Psoas muscle (tissue), 8 donors: ENCODE measurements around the gene ZNF343. TPM values are rescaled to one million over a fixed set of nuclear protein-coding genes. Genes with fewer than 3 reads are reported as not detected.

Experiments used
- ATAC-seq, 4 donors: fragments of 200-7000 bp; cut with Tn5 transposase; one replicate each; pipeline ENCODE4 v1.9.1; 2020; ENCODE audit warnings: moderate library complexity in 3 of 4, mild to moderate bottlenecking in 2 of 4
- DNase-seq, 2 donors: peaks; one replicate each; pipeline ENCODE4 v3.0.0-alpha.2; 2020
- H3K27ac ChIP-seq: fragments of 200-600 bp; one replicate; pipeline ENCODE4 v1.8.0; 2022
- H3K27me3 ChIP-seq, 3 donors: fragments of 200-600 bp in 1 of 3; one replicate each; pipeline versions ENCODE4 v1.6.1 to v1.8.0; 2013 to 2022; ENCODE audit warnings: low read length in 2 of 3, mild to moderate bottlenecking in 2 of 3, moderate library complexity in 1 of 3; ENCODE audit not compliant: insufficient read depth in 3 of 3
- H3K36me3 ChIP-seq, 2 donors: fragments of 200-600 bp in 1 of 2; one replicate each; pipeline versions ENCODE4 v1.6.1 to v1.8.0; 2013 to 2022; ENCODE audit warnings: low read depth in 1 of 2, mild to moderate bottlenecking in 1 of 2, moderate library complexity in 1 of 2; ENCODE audit not compliant: insufficient read depth in 1 of 2
- H3K4me1 ChIP-seq: fragments of 200-600 bp; one replicate; pipeline ENCODE4 v1.8.0; 2022
- H3K4me3 ChIP-seq: fragments of 200-600 bp; one replicate; pipeline ENCODE4 v1.8.0; 2022; ENCODE audit warnings: mild to moderate bottlenecking
- H3K9me3 ChIP-seq: fragments of 200-600 bp; one replicate; pipeline ENCODE4 v1.8.0; 2022
- CTCF ChIP-seq: fragments of 200-600 bp; IDR thresholded peaks from one replicate; pipeline ENCODE4 v1.8.0; 2022; ENCODE audit warnings: antibody characterized with exemption
- WGBS, 3 donors: extraction: QIAGEN DNeasy Blood & Tissue Kit; methylation state at CpG; one replicate each; pipeline versions ENCODE4 v1.1.6 to v1.1.7; 2013; 5-methylcytosine and 5-hydroxymethylcytosine counted together
- intact Hi-C, 2 donors: fragments of 100-400 bp; cut with DNase I; formaldehyde crosslinking; loops; one replicate each; pipeline versions ENCODE4 v1.11.0 to v1.14.2; 2022
- polyA plus RNA-seq, 3 donors: library from polyadenylated mRNA; stranded (reverse); fragments of 200-250 nt; gene quantifications; one replicate each; pipeline ENCODE4 v1.2.3, GENCODE V29; 2013
- total RNA-seq, 4 donors: library from RNA; stranded (reverse); fragmentation: NEBNext Ultra II Directional in 2 of 4; extraction: Animal tissue kit (Norgen Biotek cat#: 25700) in 2 of 4; gene quantifications; one replicate each; pipeline versions ENCODE4 v1.2.1 to v1.2.4, GENCODE V29; 2021 to 2023
- donor health status: healthy with polysubstance abuse.
- donor health status: DM: no; HTN: no; CAD: no; lungs with moderate emphysema.
- donor health status: Bipolar disorder and iron deficiency.
- donor health status: healthy.
- donor health status: DM: yes; HTN: yes; CAD: no.
- donor health status: DM: no; HTN: no; CAD: no.
- donor health status: DM: no; HTN: no; CAD: no.
- donor health status: DM: yes; HTN: yes; CAD: no.

ZNF343 gene
- total and polyA plus RNA-seq, 7 donors, result 6.4 to 15.3 (median 10.0) TPM

- ATAC-seq (no peak), DNase-seq (no peak)
- Histone ChIP-seq H3K27me3 (no peaks in the 10 kb centered on the region), H3K9me3 (no peaks in the 10 kb centered on the region), H3K27ac (no peak overlapping the region), H3K4me3 (no peak overlapping the region), H3K4me1 (peaks cover 9% of the 10 kb centered on the region), H3K36me3 (peaks cover 44 to 94% of the 10 kb centered on the region in 2 donors)
- no peak for TF ChIP-seq CTCF
- intact Hi-C loops, result no loop called here
- WGBS, 3 donors, result 87 to 92% (median 90%) methylated on average over 9 of the region's 9 CpGs
Measured at GRCh38 chr20:2463616-2464365, 44.9 kb downstream of the ZNF343 start.

- no peaks in the 10 kb centered on the region for H3K4me1 ChIP-seq
- TF ChIP-seq CTCF, result no peak
- intact Hi-C loops, result no loop called here
- DNase-seq (no peak), ATAC-seq (no peak)
- no peak overlapping the region for H3K27ac ChIP-seq
- no peak overlapping the region for H3K4me3 ChIP-seq
- 91 to 94% (median 93%) methylated on average over 3 of the region's 3 CpGs for WGBS, 3 donors
- peaks cover 43 to 94% of the 10 kb centered on the region in 2 donors for H3K36me3 ChIP-seq
- no peaks in the 10 kb centered on the region for H3K9me3 ChIP-seq
- no peaks in the 10 kb centered on the region for H3K27me3 ChIP-seq
Measured at GRCh38 chr20:2462484-2462883, 46.2 kb downstream of the ZNF343 start.

- no peaks in the 10 kb centered on the region for H3K9me3 ChIP-seq
- H3K4me1 ChIP-seq, result no peaks in the 10 kb centered on the region
- no peak overlapping the region for H3K27ac ChIP-seq
- H3K27me3 ChIP-seq, result no peaks in the 10 kb centered on the region
- WGBS, 3 donors, result 84 to 96% (median 88%) methylated on average over 4 of the region's 4 CpGs
- ATAC-seq (no peak), DNase-seq (no peak)
- no peak overlapping the region for H3K4me3 ChIP-seq
- no peak for TF ChIP-seq CTCF
- peaks cover 33 to 78% of the 10 kb centered on the region in 2 donors for H3K36me3 ChIP-seq
- intact Hi-C loops, result no loop called here
Measured at GRCh38 chr20:2460752-2461424, 47.8 kb downstream of the ZNF343 start.

GRCh38 chr20:2459981-2460751 lies 48.5 kb downstream of the ZNF343 start:
- DNase-seq (no peak), ATAC-seq (no peak)
- H3K36me3 ChIP-seq, result peaks cover 32 to 71% of the 10 kb centered on the region in 2 donors
- WGBS, 3 donors, result 46 to 55% (median 55%) methylated on average over 1 of the region's 1 CpG
- TF ChIP-seq CTCF, result no peak
- H3K9me3 ChIP-seq, result no peaks in the 10 kb centered on the region
- H3K27ac ChIP-seq, result no peak overlapping the region
- no peaks in the 10 kb centered on the region for H3K27me3 ChIP-seq
- no peak overlapping the region for H3K4me3 ChIP-seq
- intact Hi-C loops, result no loop called here
- H3K4me1 ChIP-seq, result no peaks in the 10 kb centered on the region
